ENCODE results near the gene TNFAIP8.
"Not testable (repeated sequence)": the region's sequence is repeated elsewhere in the genome, so short reads cannot be mapped to it uniquely, and the experiment has no call there.

Gene TNFAIP8

GRCh38 chr5:119435436-119436132 lies 79.8 kb downstream of the TNFAIP8 start:
- TF ChIP-seq POLR2A (IDR thresholded peaks at IDR 0.05; ENCODE audit: low read depth, low read length) = no peak
- FAIRE-seq = no peak
- DNase-seq (ENCODE audit: insufficient read length, low spot score) = no peak

- DNase-seq (ENCODE audit: insufficient read length, low spot score); FAIRE-seq: not testable (repeated sequence)
Observed at GRCh38 chr5:119437785-119438586, 82.2 kb downstream of the TNFAIP8 start.

GRCh38 chr5:119438587-119438917 lies 82.7 kb downstream of the TNFAIP8 start:
- FAIRE-seq; DNase-seq (ENCODE audit: insufficient read length, low spot score): not testable (repeated sequence)

- FAIRE-seq = no peak
- no peak for DNase-seq (ENCODE audit: insufficient read length, low spot score)
- TF ChIP-seq POLR2A (IDR thresholded peaks at IDR 0.05; ENCODE audit: low read depth, low read length) = no peak
Observed at GRCh38 chr5:119439140-119439631, 83.4 kb downstream of the TNFAIP8 start.

GRCh38 chr5:119439632-119440031 lies 83.8 kb downstream of the TNFAIP8 start:
- not testable (repeated sequence) for DNase-seq (ENCODE audit: insufficient read length, low spot score); FAIRE-seq

- not testable (repeated sequence) for FAIRE-seq; DNase-seq (ENCODE audit: insufficient read length, low spot score)
Observed at GRCh38 chr5:119444643-119445042, 88.8 kb downstream of the TNFAIP8 start.

GRCh38 chr5:119445544-119445943 lies 89.7 kb downstream of the TNFAIP8 start:
- no peak for TF ChIP-seq POLR2A (IDR thresholded peaks at IDR 0.05; ENCODE audit: low read depth, low read length)
- DNase-seq (ENCODE audit: insufficient read length, low spot score) = no peak
- no peak for FAIRE-seq
